OCI-LY7 (cell line): ENCODE results near the gene FIGN. TPM values are rescaled to one million over a fixed set of nuclear protein-coding genes. Genes with fewer than 3 reads are reported as not detected.

Source experiments
- BruUV-seq: library from RNA; stranded (reverse); fragments of 400-500 nt; replicated peaks from 2 replicates; lab custom pipeline; 2021; lab: Mats Ljungman, UMichigan
- CTCF ChIA-PET: fragments of 300-600 bp; sonication (Branson Sonifier 250); formaldehyde crosslinking; loops from one replicate; lab custom pipeline; 2022; ENCODE audit warnings: antibody characterized with exemption; ENCODE audit not compliant: unreplicated experiment; lab: Charles Lee
- POLR2A ChIA-PET: fragments of 300-600 bp; sonication (Branson Sonifier 250); formaldehyde crosslinking; loops from one replicate; lab custom pipeline; 2022; ENCODE audit warnings: antibody characterized with exemption; lab: Charles Lee
- DNase-seq: peaks from one replicate; pipeline ENCODE4 v3.0.0-alpha.2; 2015; ENCODE audit warnings: low spot score
- H2AFZ ChIP-seq: fragments of 200-600 bp; sonication (generic), shearing (Covaris generic); 2 replicates; pipeline ENCODE4 v1.6.1; 2014; ENCODE audit warnings: mild to moderate bottlenecking, antibody characterized with exemption, low read length, moderate library complexity
- H3K27ac ChIP-seq: fragments of 200-600 bp; sonication (generic); 2 replicates; pipeline ENCODE4 v1.5.1; 2014; ENCODE audit warnings: mixed run types, low read depth, mild to moderate bottlenecking, moderate library complexity, low read length, inconsistent platforms; ENCODE audit not compliant: poor library complexity, severe bottlenecking
- H3K36me3 ChIP-seq: fragments of 200-600 bp; sonication (generic); 2 replicates; pipeline ENCODE4 v1.6.1; 2014; ENCODE audit warnings: mild to moderate bottlenecking, antibody characterized with exemption, low read length, moderate library complexity, mixed read lengths; ENCODE audit not compliant: insufficient read depth
- H3K4me1 ChIP-seq: fragments of 200-600 bp; sonication (generic); 2 replicates; pipeline ENCODE4 v1.5.1; 2014; ENCODE audit warnings: mild to moderate bottlenecking, low read length; ENCODE audit not compliant: insufficient read depth, poor library complexity, severe bottlenecking
- H3K4me2 ChIP-seq: fragments of 200-600 bp; sonication (generic); 2 replicates; pipeline ENCODE4 v1.6.1; 2014; ENCODE audit warnings: mild to moderate bottlenecking, low read length
- H3K4me3 ChIP-seq: fragments of 200-600 bp; sonication (generic); 2 replicates; pipeline ENCODE4 v1.5.1; 2014; ENCODE audit warnings: mild to moderate bottlenecking, low read depth, low read length; ENCODE audit not compliant: poor library complexity, severe bottlenecking
- H3K79me2 ChIP-seq: fragments of 200-600 bp; sonication (generic); 2 replicates; pipeline ENCODE4 v1.6.1; 2016; ENCODE audit warnings: low read depth, mild to moderate bottlenecking, low read length, moderate library complexity, mixed read lengths; ENCODE audit not compliant: insufficient read depth
- H3K9me2 ChIP-seq: fragments of 200-600 bp; sonication (generic); 2 replicates; pipeline ENCODE4 v1.6.1; 2016; ENCODE audit warnings: mild to moderate bottlenecking, low read length, mixed read lengths; ENCODE audit not compliant: insufficient read depth
- H3K9me3 ChIP-seq: fragments of 200-600 bp; sonication (generic); 2 replicates; pipeline ENCODE4 v1.6.1; 2014; ENCODE audit warnings: mild to moderate bottlenecking, mixed run types, low read length, mixed read lengths
- H4K20me1 ChIP-seq: fragments of 200-600 bp; sonication (generic); 2 replicates; pipeline ENCODE4 v1.6.1; 2014; ENCODE audit warnings: mild to moderate bottlenecking, antibody characterized with exemption, low read length, moderate library complexity, mixed read lengths; ENCODE audit not compliant: insufficient read depth
- EZH2phosphoT487 ChIP-seq: fragments of 200-600 bp; sonication (generic); IDR thresholded peaks from 2 replicates; pipeline ENCODE4 v1.6.1; 2018; ENCODE audit warnings: low read depth, borderline replicate concordance, mild to moderate bottlenecking, mixed run types, antibody characterized with exemption, low read length, moderate library complexity, mixed read lengths
- intact Hi-C: fragments of 100-400 bp; cut with micrococcal nuclease; formaldehyde crosslinking; loops from one replicate; pipeline ENCODE4 v1.10.0; 2022; ENCODE audit not compliant: unreplicated experiment
- total RNA-seq, 2 experiments: library from RNA; depleted of rRNA in 1 of 2; stranded (reverse); fragments of >200 nt in 1 of 2; shearing (Covaris generic) in 1 of 2; gene quantifications; 2 replicates each; pipeline ENCODE4 v1.2.3, GENCODE V29; 2014 to 2022
- TF ChIP-seq, protein P1 (sequence below): fragments of 200-600 bp; sonication (generic); conservative IDR thresholded peaks from 2 replicates; pipeline ENCODE4 v1.5.1; 2014; ENCODE audit warnings: mild to moderate bottlenecking, antibody characterized with exemption, low read length, moderate library complexity, mixed read lengths

The FIGN gene
- total RNA-seq, 2 experiments from 2014 or later = not detected

DNA sequence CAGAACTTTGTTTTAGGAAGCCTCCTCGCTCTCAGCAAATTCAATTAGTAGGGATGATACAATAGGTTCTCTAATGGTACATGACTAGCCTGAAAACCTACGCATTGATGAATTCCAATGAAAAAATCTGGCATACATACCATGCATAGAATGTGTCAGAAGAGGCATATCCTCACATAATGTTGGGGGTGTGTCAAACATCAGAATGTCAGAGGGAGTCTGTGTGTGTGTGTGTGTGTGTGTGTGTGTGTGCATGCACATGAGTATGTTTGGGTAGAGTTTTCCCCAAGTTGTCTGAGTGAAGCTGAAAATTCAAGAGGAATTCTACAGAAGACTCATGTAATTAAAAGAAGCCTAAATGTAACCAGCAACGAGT lies 78.5 kb downstream of the FIGN start:
- Histone ChIP-seq H3K27ac (no peak overlapping the region), H3K9me3 (no peaks in the 10 kb centered on the region), H3K36me3 (no peaks in the 10 kb centered on the region), H3K4me1 (no peaks in the 10 kb centered on the region), H4K20me1 (no peaks in the 10 kb centered on the region), H3K4me3 (no peak overlapping the region), H3K79me2 (no peaks in the 10 kb centered on the region), H3K9me2 (no peaks in the 10 kb centered on the region), H2AFZ (no peak overlapping the region), H3K4me2 (no peak overlapping the region)
- TF ChIP-seq EZH2phosphoT487 = no peak
- TF ChIP-seq, protein P1, sequence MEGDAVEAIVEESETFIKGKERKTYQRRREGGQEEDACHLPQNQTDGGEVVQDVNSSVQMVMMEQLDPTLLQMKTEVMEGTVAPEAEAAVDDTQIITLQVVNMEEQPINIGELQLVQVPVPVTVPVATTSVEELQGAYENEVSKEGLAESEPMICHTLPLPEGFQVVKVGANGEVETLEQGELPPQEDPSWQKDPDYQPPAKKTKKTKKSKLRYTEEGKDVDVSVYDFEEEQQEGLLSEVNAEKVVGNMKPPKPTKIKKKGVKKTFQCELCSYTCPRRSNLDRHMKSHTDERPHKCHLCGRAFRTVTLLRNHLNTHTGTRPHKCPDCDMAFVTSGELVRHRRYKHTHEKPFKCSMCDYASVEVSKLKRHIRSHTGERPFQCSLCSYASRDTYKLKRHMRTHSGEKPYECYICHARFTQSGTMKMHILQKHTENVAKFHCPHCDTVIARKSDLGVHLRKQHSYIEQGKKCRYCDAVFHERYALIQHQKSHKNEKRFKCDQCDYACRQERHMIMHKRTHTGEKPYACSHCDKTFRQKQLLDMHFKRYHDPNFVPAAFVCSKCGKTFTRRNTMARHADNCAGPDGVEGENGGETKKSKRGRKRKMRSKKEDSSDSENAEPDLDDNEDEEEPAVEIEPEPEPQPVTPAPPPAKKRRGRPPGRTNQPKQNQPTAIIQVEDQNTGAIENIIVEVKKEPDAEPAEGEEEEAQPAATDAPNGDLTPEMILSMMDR = no peak
- POLR2A ChIA-PET = no interaction called here
- intact Hi-C loops = no loop called here
- no peak for DNase-seq
- no TSS peak for BruUV-seq
- CTCF ChIA-PET = no interaction called here

DNA sequence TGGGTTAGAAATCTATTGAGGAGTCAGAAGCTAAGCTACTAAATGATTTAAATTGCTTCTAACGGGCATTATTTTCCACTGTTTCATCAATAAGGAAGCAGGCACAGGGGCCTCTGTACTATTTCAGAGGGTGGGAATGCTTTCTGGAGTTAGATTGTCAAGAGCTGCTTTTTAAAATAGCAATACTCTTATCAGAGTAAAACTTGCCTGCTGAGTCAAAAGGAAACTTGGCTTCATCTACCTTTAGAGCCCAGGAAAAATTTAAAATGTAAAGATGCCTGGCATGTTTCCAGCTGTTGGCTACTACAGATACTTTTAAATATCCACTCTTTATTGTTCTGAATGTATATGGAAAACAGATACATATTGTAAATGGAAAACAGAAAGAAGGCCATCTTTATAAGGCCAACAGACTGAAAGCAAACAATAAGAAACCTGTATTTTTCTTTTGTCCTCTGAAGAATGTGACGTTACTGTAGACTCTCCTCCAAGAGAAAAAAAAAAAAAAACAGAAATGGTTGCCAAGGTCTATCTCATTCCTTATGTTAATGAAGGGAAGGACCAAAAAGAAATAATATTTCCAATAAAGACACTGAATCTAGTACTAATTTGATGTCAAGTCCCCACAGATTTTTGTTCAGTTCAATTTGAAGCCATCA lies 79.1 kb downstream of the FIGN start:
- Histone ChIP-seq H3K9me3 (no peaks in the 10 kb centered on the region), H2AFZ (no peak overlapping the region), H3K27ac (no peak overlapping the region), H3K4me1 (no peaks in the 10 kb centered on the region), H3K4me2 (no peak overlapping the region), H3K36me3 (no peaks in the 10 kb centered on the region), H3K9me2 (no peaks in the 10 kb centered on the region), H3K79me2 (no peaks in the 10 kb centered on the region), H3K4me3 (no peak overlapping the region), H4K20me1 (no peaks in the 10 kb centered on the region)
- CTCF ChIA-PET = no interaction called here
- no peak for DNase-seq
- BruUV-seq = no TSS peak
- POLR2A ChIA-PET = interaction anchor here (1.0 kb wide), 1 partner anchor 16 kb away, joined by 3 read pairs; no protein-coding TSS in a partner anchor
- intact Hi-C loops = no loop called here
- no peak for TF ChIP-seq EZH2phosphoT487
- TF ChIP-seq, protein P1 = no peak

DNA sequence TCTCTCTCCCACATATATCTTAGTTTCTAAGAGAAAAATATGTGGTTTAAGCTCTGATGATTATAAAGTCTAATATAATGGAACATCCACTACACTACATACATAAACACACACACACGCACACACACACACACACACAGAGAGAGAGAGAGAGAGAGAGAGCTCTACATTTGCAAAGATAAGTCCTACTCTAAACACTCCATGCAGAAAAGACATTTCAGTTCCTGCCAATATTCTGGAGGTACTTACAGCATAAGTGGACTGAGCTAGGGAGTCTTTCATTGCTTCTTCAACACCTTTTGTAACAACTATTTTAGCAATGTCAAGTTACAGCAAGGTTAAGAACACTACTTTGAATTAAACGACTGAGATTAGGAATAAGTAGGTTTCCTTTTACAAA lies 80.1 kb downstream of the FIGN start:
- POLR2A ChIA-PET = interaction anchor here (1.0 kb wide), 1 partner anchor 15 kb away, joined by 3 read pairs; no protein-coding TSS in a partner anchor
- Histone ChIP-seq H3K9me2 (no peaks in the 10 kb centered on the region), H3K79me2 (no peaks in the 10 kb centered on the region), H3K36me3 (no peaks in the 10 kb centered on the region), H3K4me2 (no peak overlapping the region), H2AFZ (no peak overlapping the region), H4K20me1 (no peaks in the 10 kb centered on the region), H3K4me1 (no peaks in the 10 kb centered on the region), H3K9me3 (no peaks in the 10 kb centered on the region), H3K4me3 (no peak overlapping the region), H3K27ac (no peak overlapping the region)
- CTCF ChIA-PET = no interaction called here
- TF ChIP-seq, protein P1 = no peak
- no peak for TF ChIP-seq EZH2phosphoT487
- BruUV-seq = no TSS peak
- intact Hi-C loops = no loop called here
- DNase-seq = no peak
